Loucy (cell line): ENCODE measurements around the gene SLC22A31.

Experiments used
- H2AFZ ChIP-seq: fragments of 200-600 bp; sonication (generic); 2 replicates; pipeline ENCODE4 v1.6.0; 2016; ENCODE audit warnings: antibody characterized with exemption, mild to moderate bottlenecking, low read length, moderate library complexity
- H3F3A ChIP-seq: fragments of 200-600 bp; 2 replicates; pipeline ENCODE4 v1.6.0; 2016; ENCODE audit warnings: antibody characterized with exemption, low read depth, mild to moderate bottlenecking
- H3K27me3 ChIP-seq: fragments of 200-600 bp; sonication (generic); 2 replicates; pipeline ENCODE4 v1.6.1; 2014; ENCODE audit warnings: low read length, mild to moderate bottlenecking; ENCODE audit not compliant: insufficient read depth, poor library complexity, severe bottlenecking
- H3K36me3 ChIP-seq: fragments of 200-600 bp; sonication (generic); 2 replicates; pipeline ENCODE4 v1.6.1; 2016; ENCODE audit warnings: low read length; ENCODE audit not compliant: insufficient read depth
- H3K4me1 ChIP-seq: fragments of 200-600 bp; sonication (generic); 2 replicates; pipeline ENCODE4 v1.5.1; 2014; ENCODE audit warnings: low read length, mild to moderate bottlenecking; ENCODE audit not compliant: insufficient read depth, poor library complexity, severe bottlenecking
- H3K4me2 ChIP-seq: fragments of 200-600 bp; sonication (generic); 2 replicates; pipeline ENCODE4 v1.6.0; 2014; ENCODE audit warnings: antibody characterized with exemption, low read length, low read depth, mild to moderate bottlenecking; ENCODE audit not compliant: poor library complexity, severe bottlenecking
- H3K4me3 ChIP-seq: fragments of 200-600 bp; sonication (generic); 2 replicates; pipeline ENCODE4 v1.5.1; 2014; ENCODE audit warnings: low read length, mild to moderate bottlenecking, mixed read lengths; ENCODE audit not compliant: poor library complexity, severe bottlenecking
- H3K79me2 ChIP-seq: fragments of 200-600 bp; sonication (generic); 2 replicates; pipeline ENCODE4 v1.6.1; 2014; ENCODE audit warnings: low read length; ENCODE audit not compliant: insufficient read depth
- H3K9ac ChIP-seq: fragments of 200-600 bp; sonication (generic); 2 replicates; pipeline ENCODE4 v1.6.0; 2014; ENCODE audit warnings: mild to moderate bottlenecking, low read depth, low read length, moderate library complexity; ENCODE audit not compliant: poor library complexity, severe bottlenecking
- H3K9me2 ChIP-seq: fragments of 200-600 bp; sonication (generic); replicated peaks from 2 replicates; pipeline ENCODE4 v1.6.1; 2016; ENCODE audit warnings: low read depth, low read length, mixed read lengths
- H3K9me3 ChIP-seq: fragments of 200-600 bp; sonication (generic); 2 replicates; pipeline ENCODE4 v1.6.1; 2014; ENCODE audit warnings: mild to moderate bottlenecking, antibody characterized with exemption, low read length, low read depth; ENCODE audit not compliant: insufficient read depth
- H4K20me1 ChIP-seq: fragments of 200-600 bp; sonication (generic); 2 replicates; pipeline ENCODE4 v1.6.0; 2014; ENCODE audit warnings: antibody characterized with exemption, low read length, mild to moderate bottlenecking; ENCODE audit not compliant: insufficient read depth, poor library complexity, severe bottlenecking
- EZH2phosphoT487 ChIP-seq: fragments of 200-600 bp; IDR thresholded peaks from 2 replicates; pipeline ENCODE4 v1.6.1; 2018; ENCODE audit warnings: antibody characterized with exemption, mild to moderate bottlenecking, moderate library complexity, borderline replicate concordance
- TF ChIP-seq, protein P1 (sequence below): fragments of 200-600 bp; sonication (generic); conservative IDR thresholded peaks from 2 replicates; pipeline ENCODE4 v1.5.1; 2014; ENCODE audit warnings: mild to moderate bottlenecking, antibody characterized with exemption, low read length

The SLC22A31 gene

DNA sequence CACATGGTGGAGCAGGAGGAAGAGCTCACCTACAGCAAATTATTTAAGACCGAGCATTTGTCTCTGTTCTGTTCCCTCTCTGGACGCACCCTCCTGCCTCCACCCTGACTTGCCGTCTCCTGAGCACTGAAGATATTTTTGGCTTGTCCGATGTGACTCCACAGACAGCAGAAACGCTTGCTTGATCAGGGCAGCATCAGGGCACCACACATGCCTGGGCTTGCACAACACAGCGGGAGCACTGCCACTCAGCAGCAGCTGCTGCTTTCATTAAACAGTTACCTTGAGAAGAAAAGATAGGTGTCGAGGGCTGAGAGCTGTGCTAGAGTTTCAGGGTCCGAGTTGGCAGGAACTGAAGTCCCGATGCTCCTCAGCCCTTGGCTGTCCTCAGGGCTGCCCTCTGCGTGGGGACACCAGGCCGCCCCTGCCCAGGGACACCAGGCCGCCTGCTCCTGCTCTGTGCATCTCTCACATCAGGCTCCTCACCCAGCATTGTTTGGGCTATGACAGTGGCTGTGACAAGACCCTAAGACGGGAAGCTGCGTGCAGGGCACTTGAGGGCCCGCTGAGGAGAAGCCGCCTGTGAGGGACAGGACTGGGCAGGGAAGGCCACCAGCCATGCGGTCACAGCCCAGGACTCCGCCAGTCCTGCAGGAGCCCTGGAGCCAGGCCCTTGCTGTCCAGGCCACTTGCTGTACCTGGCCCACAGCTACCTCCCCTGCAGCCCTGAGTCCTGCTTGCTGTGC is 50.1 kb downstream of the SLC22A31 start:
- TF ChIP-seq, protein P1, sequence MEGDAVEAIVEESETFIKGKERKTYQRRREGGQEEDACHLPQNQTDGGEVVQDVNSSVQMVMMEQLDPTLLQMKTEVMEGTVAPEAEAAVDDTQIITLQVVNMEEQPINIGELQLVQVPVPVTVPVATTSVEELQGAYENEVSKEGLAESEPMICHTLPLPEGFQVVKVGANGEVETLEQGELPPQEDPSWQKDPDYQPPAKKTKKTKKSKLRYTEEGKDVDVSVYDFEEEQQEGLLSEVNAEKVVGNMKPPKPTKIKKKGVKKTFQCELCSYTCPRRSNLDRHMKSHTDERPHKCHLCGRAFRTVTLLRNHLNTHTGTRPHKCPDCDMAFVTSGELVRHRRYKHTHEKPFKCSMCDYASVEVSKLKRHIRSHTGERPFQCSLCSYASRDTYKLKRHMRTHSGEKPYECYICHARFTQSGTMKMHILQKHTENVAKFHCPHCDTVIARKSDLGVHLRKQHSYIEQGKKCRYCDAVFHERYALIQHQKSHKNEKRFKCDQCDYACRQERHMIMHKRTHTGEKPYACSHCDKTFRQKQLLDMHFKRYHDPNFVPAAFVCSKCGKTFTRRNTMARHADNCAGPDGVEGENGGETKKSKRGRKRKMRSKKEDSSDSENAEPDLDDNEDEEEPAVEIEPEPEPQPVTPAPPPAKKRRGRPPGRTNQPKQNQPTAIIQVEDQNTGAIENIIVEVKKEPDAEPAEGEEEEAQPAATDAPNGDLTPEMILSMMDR = no peak
- no peak for TF ChIP-seq EZH2phosphoT487
- Histone ChIP-seq H3K9me3 (no peaks in the 10 kb centered on the region), H4K20me1 (no peaks in the 10 kb centered on the region), H3K4me2 (no peak overlapping the region), H3K4me3 (no peak overlapping the region), H3F3A (no peaks in the 10 kb centered on the region), H2AFZ (no peak overlapping the region), H3K36me3 (no peaks in the 10 kb centered on the region), H3K4me1 (no peaks in the 10 kb centered on the region), H3K27me3 (no peaks in the 10 kb centered on the region), H3K79me2 (no peaks in the 10 kb centered on the region), H3K9ac (no peak overlapping the region), H3K9me2 (no peaks in the 10 kb centered on the region)

DNA sequence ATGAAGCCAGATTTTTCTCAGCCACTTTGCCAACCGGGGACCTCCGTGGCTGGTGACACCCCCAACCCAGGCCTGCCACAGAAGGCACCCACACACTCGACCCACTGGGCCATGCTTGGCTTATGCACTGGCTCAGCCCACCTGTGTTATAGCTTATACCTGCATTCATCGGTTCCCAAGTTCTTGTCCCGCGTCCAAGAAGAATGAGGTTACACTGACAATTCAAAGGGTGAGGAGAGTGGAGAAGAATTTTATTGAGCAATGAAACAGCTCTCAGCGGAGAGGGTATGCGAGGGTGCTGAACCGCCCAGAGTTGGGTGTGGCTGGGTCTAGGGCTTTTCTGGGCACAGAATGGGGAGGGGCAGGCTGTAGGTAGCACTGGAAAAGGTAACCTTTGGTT is 51.0 kb downstream of the SLC22A31 start:
- Histone ChIP-seq H3K4me1 (no peaks in the 10 kb centered on the region), H3K9me3 (no peaks in the 10 kb centered on the region), H3K9ac (no peak overlapping the region), H3K9me2 (no peaks in the 10 kb centered on the region), H4K20me1 (no peaks in the 10 kb centered on the region), H3K4me3 (no peak overlapping the region), H3K79me2 (no peaks in the 10 kb centered on the region), H3K36me3 (no peaks in the 10 kb centered on the region), H3F3A (no peaks in the 10 kb centered on the region), H3K4me2 (no peak overlapping the region), H3K27me3 (no peaks in the 10 kb centered on the region), H2AFZ (no peak overlapping the region)
- no peak for TF ChIP-seq EZH2phosphoT487
- TF ChIP-seq, protein P1 = no peak

DNA sequence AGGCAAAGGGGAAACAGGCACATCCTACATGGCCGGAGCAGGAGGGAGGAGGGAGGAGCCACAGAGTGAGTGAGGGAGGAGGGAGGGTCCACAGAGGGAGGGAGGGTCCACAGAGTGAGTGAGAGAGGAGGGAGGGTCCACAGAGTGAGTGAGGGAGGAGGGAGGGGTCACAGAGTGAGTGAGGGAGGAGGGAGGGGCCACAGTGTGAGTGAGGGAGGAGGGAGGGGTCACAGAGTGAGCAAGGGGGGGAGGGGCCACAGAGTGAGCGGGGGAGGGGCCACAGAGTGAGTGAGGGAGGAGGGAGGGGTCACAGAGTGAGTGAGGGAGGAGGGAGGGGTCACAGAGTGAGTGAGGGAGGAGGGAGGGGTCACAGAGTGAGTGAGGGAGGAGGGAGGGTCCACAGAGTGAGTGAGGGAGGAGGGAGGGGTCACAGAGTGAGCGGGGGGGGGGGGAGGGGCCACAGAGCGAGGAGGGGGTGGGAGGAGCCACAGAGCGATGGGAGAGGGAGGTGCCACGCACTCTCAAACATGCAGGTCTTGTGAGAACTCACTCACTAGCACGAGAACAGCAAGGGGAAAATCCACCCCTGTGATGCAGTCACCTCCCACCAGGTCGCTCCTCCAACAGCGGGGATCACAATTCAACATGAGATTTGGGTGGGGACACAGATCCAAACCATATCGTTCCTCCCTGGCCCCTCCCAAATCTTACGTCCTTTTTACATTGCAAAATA is 53.1 kb downstream of the SLC22A31 start:
- H3F3A ChIP-seq = no peaks in the 10 kb centered on the region
- no peaks in the 10 kb centered on the region for H3K36me3 ChIP-seq
- H3K9me2 ChIP-seq = no peaks in the 10 kb centered on the region
- TF ChIP-seq, protein P1 = no peak
- no peak for TF ChIP-seq EZH2phosphoT487
- no peaks in the 10 kb centered on the region for H3K27me3 ChIP-seq
- no peaks in the 10 kb centered on the region for H4K20me1 ChIP-seq
- no peak overlapping the region for H3K9ac ChIP-seq
- no peaks in the 10 kb centered on the region for H3K4me1 ChIP-seq
- H3K4me2 ChIP-seq = no peak overlapping the region
- no peak overlapping the region for H3K4me3 ChIP-seq
- H2AFZ ChIP-seq = no peak overlapping the region
- H3K9me3 ChIP-seq = no peaks in the 10 kb centered on the region
- H3K79me2 ChIP-seq = no peaks in the 10 kb centered on the region
